ENCODE results near the gene DNAJB8.

The DNAJB8 gene

GRCh38 chr3:128472449-128473179 is 5.9 kb upstream of the DNAJB8 start:
- Histone ChIP-seq H3K27ac (ENCODE audit: low read length) (no peak overlapping the region), H4K20me1 (ENCODE audit: insufficient read depth, low read length) (0 out of 2 replicates have a peak, but pooled peaks cover 4% of the 10 kb centered on the region), H3K9me3 (ENCODE audit: insufficient read depth, low read length, severe bottlenecking) (no peaks in the 10 kb centered on the region), H3K4me3 (ENCODE audit: low read depth in 1 of 2, low read length in 2 of 2) (no peak overlapping the region), H2AFZ (ENCODE audit: low read depth, low read length) (no peak overlapping the region), H3K9ac (ENCODE audit: low read depth, low read length) (no peak overlapping the region), H3K4me2 (ENCODE audit: insufficient read depth, low read length) (no peak overlapping the region), H3K27me3 (ENCODE audit: insufficient read depth, low read length, poor library complexity) (peaks cover 25% of the 10 kb centered on the region), H3K4me1 (ENCODE audit: insufficient read depth, low read length) (no peaks in the 10 kb centered on the region), H3K36me3 (ENCODE audit: insufficient read depth, low read length) (no peaks in the 10 kb centered on the region), H3K79me2 (ENCODE audit: insufficient read depth, low read length) (no peaks in the 10 kb centered on the region)
- TF ChIP-seq EZH2 (IDR thresholded peaks at IDR 0.05; ENCODE audit: borderline replicate concordance, low read depth, low read length, severe bottlenecking) (no peak), CTCF (IDR thresholded peaks at IDR 0.05; ENCODE audit: borderline replicate concordance, extremely low read depth, low read length, poor library complexity, severe bottlenecking) (no peak)
- ATAC-seq (ENCODE audit: insufficient read depth, low read depth) = no peak
- no peak for DNase-seq

- TF ChIP-seq EZH2 (IDR thresholded peaks at IDR 0.05; ENCODE audit: borderline replicate concordance, low read depth, low read length, severe bottlenecking) = no peak
- TF ChIP-seq CTCF (IDR thresholded peaks at IDR 0.05; ENCODE audit: borderline replicate concordance, extremely low read depth, low read length, poor library complexity, severe bottlenecking) = no peak
- ATAC-seq (ENCODE audit: insufficient read depth, low read depth) = no peak
- no peaks in the 10 kb centered on the region for H3K36me3 ChIP-seq (ENCODE audit: insufficient read depth, low read length)
- H3K79me2 ChIP-seq (ENCODE audit: insufficient read depth, low read length) = no peaks in the 10 kb centered on the region
- no peak overlapping the region for H2AFZ ChIP-seq (ENCODE audit: low read depth, low read length)
- DNase-seq = no peak
- no peak overlapping the region for H3K4me3 ChIP-seq (ENCODE audit: low read depth in 1 of 2, low read length in 2 of 2)
- no peak overlapping the region for H3K27ac ChIP-seq (ENCODE audit: low read length)
- peaks cover 25% of the 10 kb centered on the region for H3K27me3 ChIP-seq (ENCODE audit: insufficient read depth, low read length, poor library complexity)
- no peaks in the 10 kb centered on the region for H3K4me1 ChIP-seq (ENCODE audit: insufficient read depth, low read length)
- H4K20me1 ChIP-seq (ENCODE audit: insufficient read depth, low read length) = peaks cover 4% of the 10 kb centered on the region; the same call in 1 of the 2 replicates
- H3K9ac ChIP-seq (ENCODE audit: low read depth, low read length) = no peak overlapping the region
- no peak overlapping the region for H3K4me2 ChIP-seq (ENCODE audit: insufficient read depth, low read length)
- H3K9me3 ChIP-seq (ENCODE audit: insufficient read depth, low read length, severe bottlenecking) = no peaks in the 10 kb centered on the region
Measured at GRCh38 chr3:128471720-128472119, 5.0 kb upstream of the DNAJB8 start.

- peaks cover 25% of the 10 kb centered on the region for H3K27me3 ChIP-seq (ENCODE audit: insufficient read depth, low read length, poor library complexity)
- H3K9ac ChIP-seq (ENCODE audit: low read depth, low read length) = no peak overlapping the region
- peaks cover 4% of the 10 kb centered on the region; the same call in 1 of the 2 replicates for H4K20me1 ChIP-seq (ENCODE audit: insufficient read depth, low read length)
- no peak overlapping the region for H3K4me3 ChIP-seq (ENCODE audit: low read depth in 1 of 2, low read length in 2 of 2)
- no peaks in the 10 kb centered on the region for H3K79me2 ChIP-seq (ENCODE audit: insufficient read depth, low read length)
- DNase-seq (no peak), ATAC-seq (ENCODE audit: insufficient read depth, low read depth) (no peak)
- TF ChIP-seq CTCF (IDR thresholded peaks at IDR 0.05; ENCODE audit: borderline replicate concordance, extremely low read depth, low read length, poor library complexity, severe bottlenecking) (no peak), EZH2 (IDR thresholded peaks at IDR 0.05; ENCODE audit: borderline replicate concordance, low read depth, low read length, severe bottlenecking) (no peak)
- H3K4me1 ChIP-seq (ENCODE audit: insufficient read depth, low read length) = no peaks in the 10 kb centered on the region
- H3K4me2 ChIP-seq (ENCODE audit: insufficient read depth, low read length) = no peak overlapping the region
- no peak overlapping the region for H3K27ac ChIP-seq (ENCODE audit: low read length)
- no peaks in the 10 kb centered on the region for H3K36me3 ChIP-seq (ENCODE audit: insufficient read depth, low read length)
- H2AFZ ChIP-seq (ENCODE audit: low read depth, low read length) = no peak overlapping the region
- no peaks in the 10 kb centered on the region for H3K9me3 ChIP-seq (ENCODE audit: insufficient read depth, low read length, severe bottlenecking)
Measured at GRCh38 chr3:128471110-128471509, 4.4 kb upstream of the DNAJB8 start.

Measured in DND-41 (cell line).